AG10803 (cell line): ENCODE data around the gene CR1.

Experiments used
- DNase-seq: peaks from one replicate; pipeline ENCODE4 v3.0.0; 2010; ENCODE audit warnings: low read depth
- H3K4me3 ChIP-seq: 2 replicates; pipeline ENCODE4 v1.5.1; 2011; ENCODE audit warnings: mild to moderate bottlenecking, low read length, control low read depth
- CTCF ChIP-seq: conservative IDR thresholded peaks from 2 replicates; pipeline ENCODE4 v1.5.1; 2011; ENCODE audit warnings: mild to moderate bottlenecking, low read length, control low read depth, inconsistent platforms

Gene CR1

GRCh38 chr1:207691010-207691409, 195.1 kb downstream of the CR1 start:
- DNase-seq: no peak
- TF ChIP-seq CTCF: no peak
- H3K4me3 ChIP-seq: no peak overlapping the region
